Right lobe of liver (tissue), 4 donors: ENCODE measurements around the gene PLXND1.

ENCODE experiments used
- POLR2A ChIP-seq: fragments of 450-650 bp; IDR thresholded peaks from one replicate; pipeline ENCODE4 v1.6.1; 2017; ENCODE audit warnings: antibody characterized with exemption, mild to moderate bottlenecking
- TF ChIP-seq, protein P1 (sequence below), 4 donors: fragments of 200-600 bp in 3 of 4; fragments of 450-650 bp in 1 of 4; IDR thresholded peaks; one replicate each; pipeline versions ENCODE4 v1.5.1 to v1.8.0; 2016 to 2022; ENCODE audit warnings: antibody characterized with exemption in 4 of 4, mild to moderate bottlenecking in 2 of 4
- donor health status: DM: no; HTN: no; CAD: no.
- donor health status: DM: no; HTN: no; CAD: no.
- donor health status: DM: no; HTN: yes; CAD: no.

DNA sequence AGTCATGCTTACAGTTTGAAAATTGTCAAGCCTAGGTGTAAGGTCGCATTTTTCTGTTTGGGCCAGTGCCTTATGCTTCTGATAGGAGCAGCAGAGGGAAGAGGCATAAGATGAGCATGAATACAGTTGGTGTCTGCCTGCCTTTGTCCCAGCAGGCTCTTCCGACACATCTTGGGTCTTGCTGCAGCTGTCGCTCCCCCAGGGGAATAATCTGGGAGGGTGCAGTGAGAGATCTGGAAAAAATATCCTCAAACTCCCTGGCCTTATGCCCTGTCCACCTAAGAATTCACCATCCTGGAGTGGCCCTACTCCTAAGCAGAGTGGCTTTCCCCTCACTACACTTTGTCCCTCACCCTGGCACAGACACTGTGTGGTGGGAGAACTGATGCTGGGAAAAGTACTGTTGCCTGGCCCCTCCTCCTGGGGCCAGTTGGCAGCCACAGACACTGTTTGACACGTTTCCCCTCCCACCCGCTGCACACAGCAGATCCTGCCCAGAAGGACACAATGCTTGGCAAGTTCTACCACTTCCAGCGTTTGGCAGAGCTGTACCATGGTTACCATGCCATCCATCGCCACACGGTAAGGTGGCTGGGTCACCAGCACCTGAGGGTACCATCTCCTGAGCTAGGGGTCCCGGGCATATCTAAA, 99.2 kb downstream of the PLXND1 start:
- TF ChIP-seq, protein P1, sequence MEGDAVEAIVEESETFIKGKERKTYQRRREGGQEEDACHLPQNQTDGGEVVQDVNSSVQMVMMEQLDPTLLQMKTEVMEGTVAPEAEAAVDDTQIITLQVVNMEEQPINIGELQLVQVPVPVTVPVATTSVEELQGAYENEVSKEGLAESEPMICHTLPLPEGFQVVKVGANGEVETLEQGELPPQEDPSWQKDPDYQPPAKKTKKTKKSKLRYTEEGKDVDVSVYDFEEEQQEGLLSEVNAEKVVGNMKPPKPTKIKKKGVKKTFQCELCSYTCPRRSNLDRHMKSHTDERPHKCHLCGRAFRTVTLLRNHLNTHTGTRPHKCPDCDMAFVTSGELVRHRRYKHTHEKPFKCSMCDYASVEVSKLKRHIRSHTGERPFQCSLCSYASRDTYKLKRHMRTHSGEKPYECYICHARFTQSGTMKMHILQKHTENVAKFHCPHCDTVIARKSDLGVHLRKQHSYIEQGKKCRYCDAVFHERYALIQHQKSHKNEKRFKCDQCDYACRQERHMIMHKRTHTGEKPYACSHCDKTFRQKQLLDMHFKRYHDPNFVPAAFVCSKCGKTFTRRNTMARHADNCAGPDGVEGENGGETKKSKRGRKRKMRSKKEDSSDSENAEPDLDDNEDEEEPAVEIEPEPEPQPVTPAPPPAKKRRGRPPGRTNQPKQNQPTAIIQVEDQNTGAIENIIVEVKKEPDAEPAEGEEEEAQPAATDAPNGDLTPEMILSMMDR (IDR thresholded peaks at IDR 0.05), result no peak
- no peak for TF ChIP-seq POLR2A
